ENCODE results near the gene PKNOX2.

DNA sequence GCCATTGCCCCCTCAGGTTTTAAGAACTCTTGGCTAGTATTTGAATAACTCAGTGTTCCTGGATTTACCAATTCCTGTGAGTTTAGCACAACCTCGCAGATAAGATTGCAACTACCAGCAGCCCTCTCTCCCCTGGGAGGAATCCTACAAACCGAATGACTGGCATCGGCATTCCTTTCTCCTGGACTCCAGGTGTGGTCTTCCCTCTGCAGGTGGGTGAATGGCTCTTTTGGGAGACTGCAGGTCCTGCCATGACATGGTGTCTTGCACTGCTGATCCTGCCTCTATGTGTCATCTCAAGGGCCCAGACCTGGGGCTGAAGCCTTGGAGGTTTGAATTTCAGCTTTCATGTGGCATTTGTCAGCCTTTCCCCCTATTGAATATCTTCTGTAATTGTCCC, 105.6 kb downstream of the PKNOX2 start:
- TF ChIP-seq POLR2A (IDR thresholded peaks at IDR 0.05; ENCODE audit: low read depth, low read length) (no peak), TAF1 (IDR thresholded peaks at IDR 0.05; ENCODE audit: borderline replicate concordance, low read depth, low read length) (no peak), POLR2AphosphoS5 (IDR thresholded peaks at IDR 0.05; ENCODE audit: low read depth, low read length) (no peak)

All from GM12892 (cell line).